Measurements from ENCODE around the gene ABCB4.

The ABCB4 gene

DNA sequence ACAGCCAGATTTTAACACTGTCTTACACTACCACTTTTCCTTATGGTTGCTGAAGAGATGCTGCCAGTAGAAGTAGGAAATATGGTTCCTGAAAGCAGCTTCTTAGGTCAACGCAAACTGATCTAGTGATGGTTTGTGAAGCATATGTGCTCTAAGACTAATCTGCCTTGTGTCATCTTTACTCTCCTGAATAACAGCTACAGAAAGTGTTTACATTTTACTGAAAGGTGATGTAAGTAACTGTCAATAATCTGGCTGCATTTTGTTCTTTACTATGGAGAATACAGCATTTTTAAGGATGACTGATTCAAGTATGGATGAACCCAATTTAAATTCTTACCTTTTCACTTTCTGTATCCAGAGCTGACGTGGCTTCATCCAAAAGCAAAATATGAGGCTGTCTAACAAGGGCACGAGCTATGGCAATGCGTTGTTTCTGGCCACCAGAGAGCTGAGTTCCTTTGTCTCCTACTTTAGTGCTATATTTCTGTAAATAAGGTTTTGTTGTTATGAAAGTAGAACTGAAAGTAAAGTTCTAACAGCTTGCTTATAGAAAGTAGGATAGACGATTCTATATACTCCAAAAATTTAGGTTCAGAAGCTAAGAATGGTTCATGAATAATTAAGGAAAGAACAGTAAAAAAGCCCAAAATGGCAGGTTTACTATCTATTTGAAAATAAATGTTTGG, 30.2 kb upstream of the ABCB4 start:
- TF ChIP-seq, protein P1, sequence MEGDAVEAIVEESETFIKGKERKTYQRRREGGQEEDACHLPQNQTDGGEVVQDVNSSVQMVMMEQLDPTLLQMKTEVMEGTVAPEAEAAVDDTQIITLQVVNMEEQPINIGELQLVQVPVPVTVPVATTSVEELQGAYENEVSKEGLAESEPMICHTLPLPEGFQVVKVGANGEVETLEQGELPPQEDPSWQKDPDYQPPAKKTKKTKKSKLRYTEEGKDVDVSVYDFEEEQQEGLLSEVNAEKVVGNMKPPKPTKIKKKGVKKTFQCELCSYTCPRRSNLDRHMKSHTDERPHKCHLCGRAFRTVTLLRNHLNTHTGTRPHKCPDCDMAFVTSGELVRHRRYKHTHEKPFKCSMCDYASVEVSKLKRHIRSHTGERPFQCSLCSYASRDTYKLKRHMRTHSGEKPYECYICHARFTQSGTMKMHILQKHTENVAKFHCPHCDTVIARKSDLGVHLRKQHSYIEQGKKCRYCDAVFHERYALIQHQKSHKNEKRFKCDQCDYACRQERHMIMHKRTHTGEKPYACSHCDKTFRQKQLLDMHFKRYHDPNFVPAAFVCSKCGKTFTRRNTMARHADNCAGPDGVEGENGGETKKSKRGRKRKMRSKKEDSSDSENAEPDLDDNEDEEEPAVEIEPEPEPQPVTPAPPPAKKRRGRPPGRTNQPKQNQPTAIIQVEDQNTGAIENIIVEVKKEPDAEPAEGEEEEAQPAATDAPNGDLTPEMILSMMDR (IDR thresholded peaks at IDR 0.05; ENCODE audit: low read depth, low read length) = no peak

DNA sequence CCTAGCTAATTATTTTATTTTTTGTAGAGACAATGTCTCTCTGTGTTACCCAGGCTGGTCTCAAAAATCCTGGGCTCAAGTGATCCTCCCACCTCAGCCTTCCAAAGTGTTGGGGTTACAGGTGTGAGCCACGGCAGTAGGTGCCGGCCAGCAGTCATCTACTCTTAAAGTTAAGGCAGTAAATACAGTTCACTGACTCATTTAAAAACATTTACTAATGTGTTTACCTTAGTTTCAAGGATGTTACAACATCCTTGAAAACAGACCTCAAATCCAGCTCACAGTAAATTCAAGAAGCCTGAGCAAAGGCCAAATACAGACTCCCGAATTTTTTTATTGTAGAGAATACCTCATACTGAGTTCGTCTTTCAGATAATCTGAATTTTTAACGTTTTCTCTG, 29.6 kb upstream of the ABCB4 start:
- Histone ChIP-seq H3K4me3 (ENCODE audit: low read depth, low read length) (no peak overlapping the region), H3K4me1 (peaks cover 3% of the 10 kb centered on the region), H3K36me3 (peaks cover 65% of the 10 kb centered on the region), H3K27me3 (no peaks in the 10 kb centered on the region), H3K9me3 (no peaks in the 10 kb centered on the region)
- no peak for DNase-seq
- TF ChIP-seq, protein P1 (IDR thresholded peaks at IDR 0.05; ENCODE audit: low read depth, low read length) = no peak

More for the DNA sequence above, 30.2 kb upstream of the ABCB4 start:
- no peak overlapping the region for H3K4me3 ChIP-seq (ENCODE audit: low read depth, low read length)
- H3K9me3 ChIP-seq = no peaks in the 10 kb centered on the region
- H3K27me3 ChIP-seq = no peaks in the 10 kb centered on the region
- DNase-seq = no peak
- H3K4me1 ChIP-seq = peaks cover 6% of the 10 kb centered on the region
- peaks cover 71% of the 10 kb centered on the region for H3K36me3 ChIP-seq

GRCh38 chr7:87499494-87499893, 24.0 kb upstream of the ABCB4 start:
- no peak for DNase-seq
- H3K9me3 ChIP-seq = no peaks in the 10 kb centered on the region
- H3K36me3 ChIP-seq = peaks cover 13% of the 10 kb centered on the region
- no peaks in the 10 kb centered on the region for H3K4me1 ChIP-seq
- H3K4me3 ChIP-seq (ENCODE audit: low read depth, low read length) = no peak overlapping the region
- TF ChIP-seq, protein P1 (IDR thresholded peaks at IDR 0.05; ENCODE audit: low read depth, low read length) = no peak
- no peaks in the 10 kb centered on the region for H3K27me3 ChIP-seq

GRCh38 chr7:87498893-87499292, 23.4 kb upstream of the ABCB4 start:
- H3K9me3 ChIP-seq = no peaks in the 10 kb centered on the region
- H3K27me3 ChIP-seq = no peaks in the 10 kb centered on the region
- TF ChIP-seq, protein P1 (IDR thresholded peaks at IDR 0.05; ENCODE audit: low read depth, low read length) = no peak
- H3K36me3 ChIP-seq = peaks cover 8% of the 10 kb centered on the region
- no peaks in the 10 kb centered on the region for H3K4me1 ChIP-seq
- H3K4me3 ChIP-seq (ENCODE audit: low read depth, low read length) = no peak overlapping the region
- no peak for DNase-seq

DNA sequence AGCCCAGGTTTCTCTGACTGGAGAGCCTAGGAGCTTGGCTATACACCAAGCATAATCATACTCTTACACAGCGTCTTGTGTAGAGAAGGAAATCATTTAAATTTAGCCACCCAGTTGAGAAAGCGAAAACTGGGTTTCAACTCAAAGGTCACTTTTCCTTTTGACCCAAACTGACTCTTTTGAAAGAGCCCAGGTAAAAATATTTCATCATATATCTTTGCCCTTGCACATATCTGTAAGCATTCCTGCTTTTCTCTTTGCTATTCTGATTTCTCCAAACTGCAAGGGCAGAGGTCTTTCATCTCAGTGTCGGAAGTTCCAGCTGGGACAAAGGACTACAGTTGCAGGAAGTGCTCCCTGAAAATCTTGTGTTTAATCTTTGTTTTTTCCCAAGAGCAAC, 22.0 kb upstream of the ABCB4 start:
- Histone ChIP-seq H3K4me1 (no peaks in the 10 kb centered on the region), H3K4me3 (ENCODE audit: low read depth, low read length) (no peak overlapping the region), H3K9me3 (no peaks in the 10 kb centered on the region), H3K27me3 (no peaks in the 10 kb centered on the region), H3K36me3 (peaks cover 3% of the 10 kb centered on the region; the same call in 1 of the 2 replicates)
- TF ChIP-seq, protein P1 (IDR thresholded peaks at IDR 0.05; ENCODE audit: low read depth, low read length) = no peak
- DNase-seq = no peak

GRCh38 chr7:87495366-87495765, 19.9 kb upstream of the ABCB4 start:
- no peak for DNase-seq
- Histone ChIP-seq H3K9me3 (no peaks in the 10 kb centered on the region), H3K4me1 (no peaks in the 10 kb centered on the region), H3K36me3 (no peaks in the 10 kb centered on the region), H3K27me3 (no peaks in the 10 kb centered on the region), H3K4me3 (ENCODE audit: low read depth, low read length) (no peak overlapping the region)
- TF ChIP-seq, protein P1 (IDR thresholded peaks at IDR 0.05; ENCODE audit: low read depth, low read length) = no peak
